Natural killer cell (primary cell): Measurements from ENCODE around the gene FZR1. TPM values are rescaled to one million over a fixed set of nuclear protein-coding genes. Genes with fewer than 3 reads are reported as not detected.

Experiments used
- ATAC-seq, 3 donors: fragments of 150-1000 bp in 2 of 3; fragments of 200-7000 bp in 1 of 3; cut with Tn5 transposase; 1 replicate in 1 of 3; 2 replicates in 2 of 3; pipeline ENCODE4 v1.10.0; 2021; ENCODE audit warnings: mild to moderate bottlenecking in 2 of 3, moderate library complexity in 2 of 3
- DNase-seq, 2 donors: peaks; one replicate each; pipeline versions ENCODE4 v3.0.0 to v3.0.0-alpha.2; 2013 to 2021; ENCODE audit warnings: mixed read lengths in 1 of 2
- H3K27ac ChIP-seq: one replicate; pipeline ENCODE4 v1.5.1; 2013; ENCODE audit warnings: mild to moderate bottlenecking, low read length
- H3K27me3 ChIP-seq: one replicate; pipeline ENCODE4 v1.6.1; 2013; ENCODE audit warnings: low read length; ENCODE audit not compliant: control insufficient read depth, insufficient read depth
- H3K36me3 ChIP-seq: one replicate; pipeline ENCODE4 v1.6.1; 2013; ENCODE audit warnings: low read length; ENCODE audit not compliant: control insufficient read depth, insufficient read depth
- H3K4me1 ChIP-seq: one replicate; pipeline ENCODE4 v1.6.1; 2013; ENCODE audit warnings: low read length; ENCODE audit not compliant: control insufficient read depth, insufficient read depth
- H3K4me3 ChIP-seq: one replicate; pipeline ENCODE4 v1.5.1; 2013; ENCODE audit warnings: low read length
- H3K9me3 ChIP-seq: one replicate; pipeline ENCODE4 v1.6.1; 2013; ENCODE audit warnings: low read length; ENCODE audit not compliant: control insufficient read depth, insufficient read depth
- H3K27ac Mint-ChIP-seq, 2 donors: one replicate each; pipeline ENCODE4 v1.8.0; 2022; ENCODE audit warnings: mild to moderate bottlenecking in 2 of 2, mixed read lengths in 2 of 2, moderate library complexity in 1 of 2
- H3K27me3 Mint-ChIP-seq, 2 donors: one replicate each; pipeline ENCODE4 v1.8.0; 2022; ENCODE audit warnings: low read depth in 2 of 2, mixed read lengths in 2 of 2
- H3K36me3 Mint-ChIP-seq: one replicate; pipeline ENCODE4 v1.8.0; 2022; ENCODE audit warnings: mixed read lengths
- H3K4me1 Mint-ChIP-seq, 2 donors: one replicate each; pipeline ENCODE4 v1.8.0; 2022; ENCODE audit warnings: mixed read lengths in 2 of 2
- H3K4me3 Mint-ChIP-seq: one replicate; pipeline ENCODE4 v1.8.0; 2022; ENCODE audit warnings: mild to moderate bottlenecking, moderate library complexity, mixed read lengths
- H3K9me3 Mint-ChIP-seq, 2 donors: one replicate each; pipeline ENCODE4 v1.8.0; 2022; ENCODE audit warnings: mixed read lengths in 2 of 2
- WGBS: methylation state at CpG from one replicate; pipeline ENCODE4 v1.1.7; 2013; ENCODE audit warnings: missing lambda C conversion rate; ENCODE audit not compliant: insufficient coverage; 5-methylcytosine and 5-hydroxymethylcytosine counted together
- intact Hi-C: fragments of 100-400 bp; cut with micrococcal nuclease; formaldehyde crosslinking; loops from one replicate; pipeline ENCODE4 v1.14.2; 2022
- total RNA-seq, 4 donors: library from RNA; stranded (reverse); fragments of 120-200 nt in 1 of 4; gene quantifications; one replicate each; pipeline versions ENCODE4 v1.2.3 to v1.2.4, GENCODE V29; 2013 to 2022
- TF ChIP-seq, protein P1 (sequence below): fragments of 200-600 bp; IDR thresholded peaks from one replicate; pipeline ENCODE4 v1.8.0; 2022; ENCODE audit warnings: antibody characterized with exemption

The FZR1 gene
- total RNA-seq, 3 donors from 2014 or later (not counting 1 experiment from before 2014, with no cell fraction given), result 89.1 to 98.3 (median 91.4) TPM

DNA sequence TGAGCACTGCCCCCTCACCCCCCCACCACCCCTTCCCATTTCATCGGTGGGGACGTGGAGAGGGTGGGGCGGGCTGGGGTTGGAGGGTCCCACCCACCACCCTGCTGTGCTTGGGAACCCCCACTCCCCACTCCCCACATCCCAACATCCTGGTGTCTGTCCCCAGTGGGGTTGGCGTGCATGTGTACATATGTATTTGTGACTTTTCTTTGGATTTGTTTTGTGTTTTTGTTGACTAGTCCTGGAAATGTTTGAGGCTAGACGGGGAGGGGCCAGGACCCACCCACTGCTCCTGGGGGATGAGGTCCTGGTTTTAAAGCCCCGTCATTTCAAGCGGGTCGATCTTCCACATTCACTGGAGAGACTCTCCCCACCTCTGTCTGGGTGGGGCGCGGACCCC, 29.9 kb downstream of the FZR1 start:
- Histone ChIP-seq H3K27ac (no peak overlapping the region), H3K9me3 (no peaks in the 10 kb centered on the region), H3K4me1 (no peaks in the 10 kb centered on the region), H3K27me3 (no peaks in the 10 kb centered on the region), H3K36me3 (peaks cover 44% of the 10 kb centered on the region), H3K4me3 (no peak overlapping the region)
- DNase-seq, result no peak
- WGBS, result 93% methylated on average over 6 of the region's 10 CpGs
- H3K36me3 Mint-ChIP-seq, result no peaks in the 10 kb centered on the region
- intact Hi-C loops, result no loop called here
- ATAC-seq, result no peak
- no peaks in the 10 kb centered on the region for H3K27me3 Mint-ChIP-seq
- peaks cover 0 to 21% of the 10 kb centered on the region in 2 donors for H3K4me1 Mint-ChIP-seq
- H3K27ac Mint-ChIP-seq, result no peak overlapping the region
- no peaks in the 10 kb centered on the region for H3K9me3 Mint-ChIP-seq
- TF ChIP-seq, protein P1, sequence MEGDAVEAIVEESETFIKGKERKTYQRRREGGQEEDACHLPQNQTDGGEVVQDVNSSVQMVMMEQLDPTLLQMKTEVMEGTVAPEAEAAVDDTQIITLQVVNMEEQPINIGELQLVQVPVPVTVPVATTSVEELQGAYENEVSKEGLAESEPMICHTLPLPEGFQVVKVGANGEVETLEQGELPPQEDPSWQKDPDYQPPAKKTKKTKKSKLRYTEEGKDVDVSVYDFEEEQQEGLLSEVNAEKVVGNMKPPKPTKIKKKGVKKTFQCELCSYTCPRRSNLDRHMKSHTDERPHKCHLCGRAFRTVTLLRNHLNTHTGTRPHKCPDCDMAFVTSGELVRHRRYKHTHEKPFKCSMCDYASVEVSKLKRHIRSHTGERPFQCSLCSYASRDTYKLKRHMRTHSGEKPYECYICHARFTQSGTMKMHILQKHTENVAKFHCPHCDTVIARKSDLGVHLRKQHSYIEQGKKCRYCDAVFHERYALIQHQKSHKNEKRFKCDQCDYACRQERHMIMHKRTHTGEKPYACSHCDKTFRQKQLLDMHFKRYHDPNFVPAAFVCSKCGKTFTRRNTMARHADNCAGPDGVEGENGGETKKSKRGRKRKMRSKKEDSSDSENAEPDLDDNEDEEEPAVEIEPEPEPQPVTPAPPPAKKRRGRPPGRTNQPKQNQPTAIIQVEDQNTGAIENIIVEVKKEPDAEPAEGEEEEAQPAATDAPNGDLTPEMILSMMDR, result no peak
- H3K4me3 Mint-ChIP-seq, result no peak overlapping the region

DNA sequence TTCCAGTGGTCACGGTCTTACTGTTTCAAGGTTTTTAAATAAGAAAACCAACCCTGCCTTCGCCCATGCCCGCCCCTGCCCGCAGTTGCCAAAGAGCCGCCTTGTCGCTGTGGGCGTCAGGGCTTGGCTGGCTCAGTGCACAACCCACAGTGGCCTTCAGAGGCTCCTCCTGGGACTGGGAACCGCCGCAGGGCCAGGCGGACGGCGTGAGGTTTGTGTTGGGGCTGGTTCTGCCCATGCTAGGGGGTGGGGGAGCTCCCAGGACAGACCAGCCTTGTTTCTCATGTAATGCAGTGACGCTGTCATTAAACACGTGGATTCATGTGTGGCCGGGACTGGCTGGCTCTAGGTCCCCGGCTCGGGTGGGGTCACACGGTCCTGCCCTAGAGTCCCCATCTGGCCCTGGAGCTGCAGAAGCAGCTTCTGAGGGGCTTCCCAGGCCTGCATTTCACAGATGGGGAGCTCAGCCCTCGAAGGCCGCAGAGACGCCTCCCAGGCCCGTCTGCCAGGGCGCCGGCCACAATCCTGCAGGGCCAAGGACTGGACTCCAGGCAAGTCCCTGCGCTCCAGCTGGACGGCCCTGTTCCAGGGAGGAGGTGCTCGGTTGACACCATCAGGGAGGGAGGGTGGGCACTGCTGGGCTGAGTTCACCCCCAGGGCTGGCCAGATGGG, 30.5 kb downstream of the FZR1 start:
- no peaks in the 10 kb centered on the region for H3K9me3 ChIP-seq
- no peaks in the 10 kb centered on the region for H3K27me3 ChIP-seq
- ATAC-seq (no peak), DNase-seq (no peak)
- H3K9me3 Mint-ChIP-seq, result no peaks in the 10 kb centered on the region
- H3K36me3 ChIP-seq, result peaks cover 38% of the 10 kb centered on the region
- H3K4me3 ChIP-seq, result no peak overlapping the region
- intact Hi-C loops, result no loop called here
- H3K4me3 Mint-ChIP-seq, result no peak overlapping the region
- H3K4me1 Mint-ChIP-seq, result peaks cover 0 to 21% of the 10 kb centered on the region in 2 donors
- H3K27ac Mint-ChIP-seq, result no peak overlapping the region
- WGBS, result 92% methylated on average over 27 of the region's 27 CpGs
- TF ChIP-seq, protein P1, result no peak
- H3K4me1 ChIP-seq, result no peaks in the 10 kb centered on the region
- no peak overlapping the region for H3K27ac ChIP-seq
- H3K36me3 Mint-ChIP-seq, result no peaks in the 10 kb centered on the region
- H3K27me3 Mint-ChIP-seq, result no peaks in the 10 kb centered on the region

DNA sequence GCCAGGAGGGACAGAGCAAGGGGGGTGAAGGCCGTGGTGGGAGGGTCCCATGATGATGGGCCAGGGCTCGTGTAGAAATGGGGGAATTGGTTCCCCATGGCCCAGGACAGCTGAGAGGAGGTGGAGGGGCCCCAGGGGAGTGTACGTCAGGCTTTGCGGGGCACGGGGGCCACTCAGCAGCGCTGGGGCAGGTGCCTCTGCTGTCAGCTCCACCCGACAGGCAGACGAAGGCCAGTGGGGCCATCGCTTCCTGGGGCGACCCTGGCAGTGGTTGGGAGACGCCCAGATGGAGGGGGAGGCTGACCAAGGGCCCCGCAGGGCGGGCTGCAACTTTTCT, 31.0 kb downstream of the FZR1 start:
- 81% methylated on average over 13 of the region's 13 CpGs for WGBS
- intact Hi-C loops, result no loop called here
- no peaks in the 10 kb centered on the region for H3K27me3 Mint-ChIP-seq

More for the DNA sequence above, 31.0 kb downstream of the FZR1 start:
- no peak overlapping the region for H3K4me3 Mint-ChIP-seq
- DNase-seq (no peak), ATAC-seq (no peak)
- H3K36me3 Mint-ChIP-seq, result no peaks in the 10 kb centered on the region
- H3K36me3 ChIP-seq, result peaks cover 33% of the 10 kb centered on the region
- no peak overlapping the region for H3K4me3 ChIP-seq
- H3K4me1 ChIP-seq, result no peaks in the 10 kb centered on the region
- H3K27me3 ChIP-seq, result no peaks in the 10 kb centered on the region
- TF ChIP-seq, protein P1, result no peak
- H3K27ac Mint-ChIP-seq, result peak overlapping the region; percentile 64 to 76
- H3K9me3 ChIP-seq, result no peaks in the 10 kb centered on the region
- H3K27ac ChIP-seq, result no peak overlapping the region
- H3K4me1 Mint-ChIP-seq, result peaks cover 0 to 21% of the 10 kb centered on the region in 2 donors
- no peaks in the 10 kb centered on the region for H3K9me3 Mint-ChIP-seq
